SU-DHL-6 (cell line): ENCODE data around the gene TIMP4.

Experiments used
- EZH2phosphoT487 ChIP-seq: fragments of 200-600 bp; sonication (generic), shearing (Covaris generic); conservative IDR thresholded peaks from 2 replicates; pipeline ENCODE4 v1.6.1; 2018; ENCODE audit warnings: mild to moderate bottlenecking, antibody characterized with exemption, low read length, moderate library complexity, mixed read lengths
- TF ChIP-seq, protein P1 (sequence below): fragments of 200-600 bp; sonication (generic); IDR thresholded peaks from one replicate; pipeline ENCODE4 v1.5.1; 2017; ENCODE audit warnings: antibody characterized with exemption, mild to moderate bottlenecking, low read length, moderate library complexity; ENCODE audit not compliant: insufficient read depth, poor library complexity, severe bottlenecking

DNA sequence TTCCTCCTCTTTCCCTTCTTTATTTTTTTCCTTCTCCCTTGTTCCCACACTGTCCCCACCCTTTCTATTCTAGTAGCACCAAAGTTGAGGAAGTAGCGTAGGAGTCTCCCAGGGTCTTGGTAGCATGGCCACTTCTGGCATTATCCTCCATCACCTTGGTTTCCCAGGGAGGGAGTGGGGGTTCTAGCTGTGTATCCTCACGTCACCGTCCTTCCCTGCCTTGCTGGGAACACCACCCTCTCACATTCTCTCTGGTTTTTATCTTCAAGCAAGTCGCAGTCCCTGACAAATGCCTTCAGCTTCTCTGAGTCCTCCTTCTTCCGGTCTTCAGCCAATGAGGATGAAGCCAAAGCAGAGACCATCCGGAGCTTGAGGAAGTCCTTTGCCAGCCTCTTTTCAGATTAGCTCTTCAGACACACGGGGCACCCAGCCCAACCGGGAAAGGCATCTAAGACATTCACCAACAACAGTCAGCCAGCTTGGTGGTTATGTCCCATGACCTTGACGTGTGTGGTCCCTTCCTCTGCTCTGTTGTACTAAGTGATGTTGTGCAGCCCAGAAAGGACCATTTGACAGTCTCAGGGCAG lies 31.6 kb upstream of the TIMP4 start:
- TF ChIP-seq, protein P1, sequence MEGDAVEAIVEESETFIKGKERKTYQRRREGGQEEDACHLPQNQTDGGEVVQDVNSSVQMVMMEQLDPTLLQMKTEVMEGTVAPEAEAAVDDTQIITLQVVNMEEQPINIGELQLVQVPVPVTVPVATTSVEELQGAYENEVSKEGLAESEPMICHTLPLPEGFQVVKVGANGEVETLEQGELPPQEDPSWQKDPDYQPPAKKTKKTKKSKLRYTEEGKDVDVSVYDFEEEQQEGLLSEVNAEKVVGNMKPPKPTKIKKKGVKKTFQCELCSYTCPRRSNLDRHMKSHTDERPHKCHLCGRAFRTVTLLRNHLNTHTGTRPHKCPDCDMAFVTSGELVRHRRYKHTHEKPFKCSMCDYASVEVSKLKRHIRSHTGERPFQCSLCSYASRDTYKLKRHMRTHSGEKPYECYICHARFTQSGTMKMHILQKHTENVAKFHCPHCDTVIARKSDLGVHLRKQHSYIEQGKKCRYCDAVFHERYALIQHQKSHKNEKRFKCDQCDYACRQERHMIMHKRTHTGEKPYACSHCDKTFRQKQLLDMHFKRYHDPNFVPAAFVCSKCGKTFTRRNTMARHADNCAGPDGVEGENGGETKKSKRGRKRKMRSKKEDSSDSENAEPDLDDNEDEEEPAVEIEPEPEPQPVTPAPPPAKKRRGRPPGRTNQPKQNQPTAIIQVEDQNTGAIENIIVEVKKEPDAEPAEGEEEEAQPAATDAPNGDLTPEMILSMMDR: no peak
- no peak for TF ChIP-seq EZH2phosphoT487
